ENCODE measurements around the gene STXBP5.
A peak's percentile ranks its signal among the peaks of the same experiment; 100 is the strongest.
"Not testable (repeated sequence)": the region's sequence is repeated elsewhere in the genome, so short reads cannot be mapped to it uniquely, and the experiment has no call there.

Gene STXBP5

DNA sequence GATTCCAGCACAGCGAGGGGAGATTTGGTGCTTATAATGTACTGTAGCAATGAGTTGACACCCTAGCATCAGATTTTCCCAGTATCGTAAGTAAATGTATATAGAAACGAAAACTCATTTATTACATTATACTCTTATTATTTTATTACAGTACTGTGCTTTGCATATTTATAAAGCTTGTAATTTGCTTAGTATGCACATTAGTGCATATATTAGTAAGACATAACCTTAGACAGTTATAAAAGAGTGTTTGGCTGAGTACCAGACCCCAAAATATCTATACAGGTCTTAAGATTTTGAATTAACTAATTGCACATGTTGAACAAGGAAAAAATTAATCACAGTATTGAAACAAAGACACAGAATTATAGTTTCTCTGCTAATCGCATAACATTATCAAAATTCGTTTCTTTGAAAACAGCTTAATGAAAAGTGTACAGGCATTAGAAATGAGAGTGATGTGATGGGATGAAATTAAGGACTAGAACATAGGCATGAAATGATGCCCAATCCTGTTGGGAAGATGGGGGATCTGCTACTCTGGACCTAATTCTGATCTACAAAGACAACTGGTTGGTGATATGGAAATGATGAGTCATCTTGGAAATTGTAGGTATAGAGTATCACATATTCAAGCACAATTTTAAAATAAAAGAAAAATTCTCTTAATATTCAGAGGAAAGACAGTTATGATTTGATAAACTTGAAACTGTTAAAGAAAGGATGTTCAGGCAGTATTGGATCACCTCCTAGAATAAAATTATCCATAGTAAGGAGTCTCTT, 42.8 kb downstream of the STXBP5 start:
- no peak for DNase-seq (ENCODE audit: low spot score)

DNA sequence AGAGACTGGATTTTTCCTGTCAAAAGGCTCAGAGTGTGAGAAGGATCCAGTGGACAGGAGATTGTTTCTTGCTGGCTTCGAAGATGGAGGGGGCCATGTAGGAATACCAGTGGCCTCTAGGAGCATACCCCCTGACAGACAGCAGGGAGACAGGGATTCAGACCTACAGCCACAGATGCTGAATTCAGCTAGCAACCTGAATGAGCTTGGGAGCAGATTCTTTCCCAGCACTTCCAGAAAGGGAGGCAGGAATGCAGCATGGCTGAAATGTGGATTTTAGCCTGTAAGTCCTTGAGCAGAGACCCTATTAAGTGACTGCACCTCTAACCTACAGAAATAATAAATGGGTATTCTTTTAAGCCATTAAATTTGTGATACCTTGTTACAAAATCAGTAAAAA, 44.6 kb downstream of the STXBP5 start:
- DNase-seq (ENCODE audit: low spot score), result no peak

GRCh38 chr6:147251072-147251471, 46.9 kb downstream of the STXBP5 start:
- DNase-seq (ENCODE audit: low spot score), result no peak

- DNase-seq (ENCODE audit: low spot score), result not testable (repeated sequence)
Observed at GRCh38 chr6:147254929-147255473, 50.8 kb downstream of the STXBP5 start.

GRCh38 chr6:147255948-147256674, 51.9 kb downstream of the STXBP5 start:
- no peak for DNase-seq (ENCODE audit: low spot score)

GRCh38 chr6:147257760-147258159, 53.5 kb downstream of the STXBP5 start:
- no peak for DNase-seq (ENCODE audit: low spot score)

DNA sequence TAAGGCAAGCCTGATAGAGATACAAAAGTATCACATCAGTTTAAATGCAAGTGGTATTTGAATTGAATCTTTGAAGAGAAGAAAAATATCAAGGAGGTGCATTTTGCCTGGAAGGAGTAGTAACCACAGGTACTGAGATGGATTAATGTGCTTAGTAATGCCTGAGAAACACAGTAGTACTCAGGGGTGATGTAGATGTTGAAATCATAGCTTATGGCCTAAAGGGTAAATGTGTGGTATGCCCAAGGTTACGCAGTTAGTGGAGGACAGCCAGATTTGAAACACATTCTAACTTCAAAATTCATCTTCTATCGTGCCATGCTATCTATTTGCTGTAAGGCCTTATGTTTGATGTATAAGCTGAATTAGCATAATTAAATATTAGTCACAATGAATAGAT, 55.9 kb downstream of the STXBP5 start:
- no peak for DNase-seq (ENCODE audit: low spot score)

DNA sequence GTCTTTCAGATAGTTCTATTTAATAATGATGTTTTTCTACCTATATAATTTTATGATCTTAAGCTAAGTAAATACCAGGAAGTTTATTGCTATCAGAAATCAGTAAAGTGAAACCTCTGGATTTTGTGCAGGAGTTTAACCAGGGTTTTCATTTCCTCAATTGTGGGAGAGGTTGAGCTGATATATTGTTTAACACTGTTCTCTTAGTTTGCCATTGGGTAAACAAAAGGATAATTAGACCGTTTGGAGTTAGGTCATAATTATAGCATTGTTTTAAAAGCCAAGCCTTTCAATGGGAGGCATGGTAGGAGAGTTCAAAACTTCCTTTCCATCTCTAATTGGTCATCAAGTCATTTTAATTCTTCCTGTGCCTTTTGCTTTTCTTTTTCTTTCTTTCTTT, 58.7 kb downstream of the STXBP5 start:
- no peak for DNase-seq (ENCODE audit: low spot score)

- no peak for DNase-seq (ENCODE audit: low spot score)
Observed at GRCh38 chr6:147266821-147267220, 62.6 kb downstream of the STXBP5 start.

DNA sequence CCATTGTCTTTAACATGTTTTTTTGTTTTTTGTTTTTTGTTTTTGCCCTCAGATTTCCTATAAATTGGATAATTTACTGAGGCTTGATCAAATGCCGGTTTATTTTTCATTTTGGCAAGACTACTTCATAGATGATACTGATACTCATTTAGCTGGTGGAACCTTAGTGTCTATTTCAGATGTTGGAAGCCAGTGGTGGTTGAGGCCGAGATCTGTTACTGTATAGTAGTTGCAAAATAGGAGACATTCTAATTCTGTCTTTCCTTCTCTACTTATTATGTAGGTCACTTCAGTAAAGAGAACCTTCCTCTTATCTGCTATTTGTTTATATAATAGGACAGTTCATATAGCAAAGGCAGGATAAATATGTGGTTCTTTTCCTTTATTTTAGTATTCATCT, 63.4 kb downstream of the STXBP5 start:
- no peak for DNase-seq (ENCODE audit: low spot score)

DNA sequence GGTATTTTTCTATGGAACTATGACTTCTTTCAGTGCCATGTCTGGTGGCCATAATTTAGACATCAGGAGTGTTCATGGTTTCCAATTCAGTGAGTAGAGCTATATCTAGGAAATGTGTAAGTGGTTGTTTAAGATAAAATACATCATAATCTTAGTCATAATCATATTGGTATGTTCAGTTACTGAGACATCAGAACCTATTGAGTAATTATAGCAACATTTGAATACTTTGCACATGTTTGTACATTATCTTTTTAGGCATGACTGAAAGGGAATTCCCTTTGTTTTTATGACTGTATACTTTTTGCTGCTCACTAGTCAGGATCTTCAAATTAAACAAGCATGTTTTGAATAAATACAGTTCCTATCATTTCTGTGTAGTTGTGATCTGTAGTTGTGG, 64.0 kb downstream of the STXBP5 start:
- DNase-seq (ENCODE audit: low spot score), result no peak

DNA sequence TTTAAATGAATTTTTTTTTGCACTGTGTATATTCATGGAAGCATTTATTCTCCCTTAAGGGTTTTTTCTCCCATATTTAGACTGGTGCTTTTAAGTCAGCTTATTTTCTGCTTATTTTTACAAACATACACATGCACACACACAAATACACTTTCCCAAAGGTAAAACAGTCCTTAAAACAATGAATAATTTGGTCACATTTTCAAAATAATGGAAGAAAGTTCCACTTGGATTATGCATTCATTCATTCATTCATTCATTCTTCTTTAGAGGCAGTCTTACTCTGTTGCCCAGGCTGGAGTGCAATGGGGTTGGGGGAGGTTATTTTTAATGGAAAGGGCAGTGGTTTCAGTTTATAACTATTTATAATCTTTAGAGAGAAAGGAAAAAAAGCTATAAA, 69.8 kb downstream of the STXBP5 start:
- DNase-seq (ENCODE audit: low spot score), result no peak

GRCh38 chr6:147274776-147275175, 70.6 kb downstream of the STXBP5 start:
- no peak for DNase-seq (ENCODE audit: low spot score)

DNA sequence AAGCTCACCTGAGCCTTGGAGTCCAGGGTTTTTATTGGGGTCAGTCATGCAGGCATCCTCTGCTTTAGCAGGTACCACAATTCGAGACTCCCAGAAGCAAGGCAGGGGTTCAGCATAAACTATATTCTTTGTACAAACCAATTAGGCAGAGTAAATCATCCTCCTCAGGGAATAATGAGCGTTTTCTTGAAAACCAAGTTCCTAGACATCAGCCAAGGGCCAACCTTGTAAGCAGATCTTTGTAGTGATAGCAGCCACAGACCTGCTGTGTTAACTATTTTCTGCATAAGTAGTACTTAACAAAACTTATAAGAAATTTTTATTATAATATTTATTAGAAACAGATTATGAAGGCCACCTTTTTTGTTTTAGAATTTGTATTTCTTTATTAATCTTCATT, 74.7 kb downstream of the STXBP5 start:
- no peak for DNase-seq (ENCODE audit: low spot score)

DNA sequence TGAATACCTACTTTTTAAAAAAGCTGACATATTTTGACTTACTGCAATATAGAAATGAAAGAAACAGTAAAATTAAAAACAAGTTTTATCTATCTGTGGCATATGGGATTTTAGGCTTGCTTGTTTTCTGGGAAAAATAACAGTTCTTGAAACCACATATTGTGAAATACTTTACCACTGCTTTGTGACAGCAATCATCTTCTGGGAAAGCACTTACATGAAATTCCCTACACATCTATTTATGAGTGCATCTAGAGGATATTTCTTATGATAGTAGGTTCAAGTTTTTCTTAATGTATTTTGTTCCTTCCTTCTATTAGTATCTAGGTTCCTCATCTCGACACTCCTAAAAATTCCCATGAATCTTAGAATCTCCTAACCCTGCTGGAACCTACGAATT, 75.2 kb downstream of the STXBP5 start:
- DNase-seq (ENCODE audit: low spot score), result no peak

DNA sequence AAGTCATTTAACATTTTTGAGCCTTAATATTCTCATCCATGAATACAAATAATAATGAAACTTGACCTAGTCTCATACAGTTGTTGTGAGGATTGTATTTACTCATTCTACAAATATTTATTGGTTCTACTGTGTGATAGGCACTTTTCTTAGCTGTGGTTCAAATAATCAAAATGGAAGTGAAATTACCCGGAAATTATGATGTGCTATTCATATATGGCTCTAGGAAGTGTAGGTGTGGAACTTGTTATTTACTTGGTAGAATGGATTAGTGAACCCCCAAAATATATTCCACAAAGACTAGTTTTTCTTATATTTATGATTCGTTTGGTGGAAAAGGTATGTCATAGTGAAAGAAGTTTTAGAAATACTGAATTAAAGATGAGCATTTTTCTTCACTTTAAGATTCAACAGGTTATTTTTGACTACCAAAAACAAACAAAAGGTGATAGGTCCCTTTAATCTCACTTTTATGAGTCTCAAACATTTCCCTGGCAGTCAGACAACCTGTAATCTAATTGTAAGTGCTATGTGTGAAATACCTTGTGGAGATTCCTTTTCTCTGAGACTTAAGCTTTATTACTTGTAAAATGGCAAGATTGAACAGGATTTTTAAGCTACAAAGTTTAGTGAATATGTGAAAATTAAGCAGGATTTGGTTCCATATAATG, 77.8 kb downstream of the STXBP5 start:
- DNase-seq (ENCODE audit: low spot score), result no peak

DNA sequence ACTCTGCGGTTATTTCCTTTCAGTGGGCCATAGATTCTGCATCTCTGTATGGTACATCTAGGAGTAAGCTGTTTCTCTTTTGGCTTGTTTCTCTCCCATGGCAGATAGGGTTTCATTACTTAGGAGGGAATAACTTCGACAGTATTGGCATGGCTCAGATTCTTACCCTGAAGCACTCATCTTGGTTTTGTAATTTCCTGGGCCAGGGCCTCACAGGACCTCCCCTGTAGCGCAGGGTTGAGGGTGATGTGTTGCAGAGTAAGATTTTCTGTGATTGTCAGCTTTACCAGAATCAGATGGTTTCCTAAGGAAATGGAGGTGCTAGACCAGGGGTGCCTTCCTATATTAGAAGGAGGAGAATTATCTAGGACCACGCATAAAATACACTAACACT, 78.3 kb downstream of the STXBP5 start:
- DNase-seq (ENCODE audit: low spot score), result no peak

GRCh38 chr6:147283460-147283859, 79.2 kb downstream of the STXBP5 start:
- DNase-seq (ENCODE audit: low spot score), result no peak

GRCh38 chr6:147285087-147285855, 81.1 kb downstream of the STXBP5 start:
- peak; percentile 16 for DNase-seq (ENCODE audit: low spot score)

DNA sequence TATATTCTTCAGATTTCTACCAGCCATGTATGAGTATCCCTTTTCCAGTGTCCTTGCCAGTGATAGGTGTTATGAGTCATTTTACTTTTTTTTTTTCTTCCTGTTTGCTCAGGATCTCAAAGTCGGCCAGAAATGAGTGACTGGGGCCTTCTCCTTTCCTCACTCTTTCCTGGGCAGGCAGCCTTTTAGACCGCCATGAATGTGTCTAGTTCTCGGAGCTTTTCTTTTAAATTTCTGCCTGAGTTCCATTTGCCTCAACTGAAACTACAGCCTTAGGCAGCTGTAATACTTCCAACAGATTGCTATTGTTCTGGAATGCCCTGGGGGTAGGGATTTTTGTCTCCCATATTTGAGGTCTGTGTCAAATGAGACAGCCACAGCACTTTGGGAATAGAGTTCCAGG, 83.7 kb downstream of the STXBP5 start:
- no peak for DNase-seq (ENCODE audit: low spot score)

- no peak for DNase-seq (ENCODE audit: low spot score)
Observed at GRCh38 chr6:147297124-147297523, 92.9 kb downstream of the STXBP5 start.

Data from CD4-positive, alpha-beta T cell treated with Interleukin-6 at 100 ng/mL for 8 hours (primary cell).